ENCODE measurements around the gene OR4F15. TPM values are rescaled to one million over a fixed set of nuclear protein-coding genes. Genes with fewer than 3 reads are reported as not detected.

Gene OR4F15
- total RNA-seq, 1 donor from 2014 or later: not detected

- ATAC-seq: no peak
- H3K27me3 ChIP-seq (ENCODE audit: low read depth): peaks cover 8% of the 10 kb centered on the region
- H3K27ac ChIP-seq: no peak overlapping the region
- H3K4me1 ChIP-seq: no peaks in the 10 kb centered on the region
- H3K36me3 ChIP-seq: no peaks in the 10 kb centered on the region
- H3K9me3 ChIP-seq: no peaks in the 10 kb centered on the region
- H3K4me3 ChIP-seq: no peak overlapping the region
- intact Hi-C loops (cut with DNase I): no loop called here
- DNase-seq: no peak
- no peak for TF ChIP-seq CTCF (IDR thresholded peaks at IDR 0.05)
Measured at GRCh38 chr15:101804375-101804774, 7.6 kb upstream of the OR4F15 start.

- intact Hi-C loops (cut with DNase I): no loop called here
- Histone ChIP-seq H3K27ac (no peak overlapping the region), H3K4me1 (no peaks in the 10 kb centered on the region), H3K36me3 (no peaks in the 10 kb centered on the region), H3K9me3 (no peaks in the 10 kb centered on the region), H3K4me3 (no peak overlapping the region), H3K27me3 (ENCODE audit: low read depth) (peaks cover 8% of the 10 kb centered on the region)
- no peak for TF ChIP-seq CTCF (IDR thresholded peaks at IDR 0.05)
- ATAC-seq (no peak), DNase-seq (no peak)
Measured at GRCh38 chr15:101804941-101805340, 7.1 kb upstream of the OR4F15 start.

GRCh38 chr15:101805605-101806345 is 6.2 kb upstream of the OR4F15 start:
- no peak for TF ChIP-seq CTCF (IDR thresholded peaks at IDR 0.05)
- no peak overlapping the region for H3K27ac ChIP-seq
- DNase-seq (no peak), ATAC-seq (no peak)
- H3K4me3 ChIP-seq: no peak overlapping the region
- H3K27me3 ChIP-seq (ENCODE audit: low read depth): peaks cover 8% of the 10 kb centered on the region
- no peaks in the 10 kb centered on the region for H3K36me3 ChIP-seq
- no peaks in the 10 kb centered on the region for H3K9me3 ChIP-seq
- intact Hi-C loops (cut with DNase I): no loop called here
- no peaks in the 10 kb centered on the region for H3K4me1 ChIP-seq

- Histone ChIP-seq H3K27me3 (ENCODE audit: low read depth) (peaks cover 8% of the 10 kb centered on the region), H3K4me3 (no peak overlapping the region), H3K27ac (no peak overlapping the region), H3K36me3 (no peaks in the 10 kb centered on the region), H3K4me1 (no peaks in the 10 kb centered on the region), H3K9me3 (no peaks in the 10 kb centered on the region)
- intact Hi-C loops (cut with DNase I): no loop called here
- DNase-seq (no peak), ATAC-seq (no peak)
- TF ChIP-seq CTCF (IDR thresholded peaks at IDR 0.05): no peak
Measured at GRCh38 chr15:101807345-101807945, 4.6 kb upstream of the OR4F15 start.

- Histone ChIP-seq H3K9me3 (no peaks in the 10 kb centered on the region), H3K36me3 (no peaks in the 10 kb centered on the region), H3K4me3 (no peak overlapping the region), H3K4me1 (no peaks in the 10 kb centered on the region), H3K27ac (no peak overlapping the region), H3K27me3 (ENCODE audit: low read depth) (peaks cover 8% of the 10 kb centered on the region)
- no peak for TF ChIP-seq CTCF (IDR thresholded peaks at IDR 0.05)
- DNase-seq (no peak), ATAC-seq (no peak)
- intact Hi-C loops (cut with DNase I): no loop called here
Measured at GRCh38 chr15:101808201-101808600, 3.8 kb upstream of the OR4F15 start.

Measured in lower lobe of right lung (tissue), 2 donors.